IMR-90 (cell line): ENCODE data around the gene PGGT1B. TPM values are rescaled to one million over a fixed set of nuclear protein-coding genes. Genes with fewer than 3 reads are reported as not detected.

Source experiments
- ATAC-seq: fragments of 200-7000 bp; cut with Tn5 transposase; 2 replicates; pipeline ENCODE4 v1.9.1; 2020; ENCODE audit warnings: low read depth, mild to moderate bottlenecking, moderate library complexity
- BruUV-seq: library from RNA; stranded (reverse); fragments of 400-500 nt; replicated peaks from 2 replicates; lab custom pipeline; 2021; lab: Mats Ljungman, UMichigan
- CTCF ChIA-PET: fragments of 300-600 bp; formaldehyde crosslinking; extraction: SDS; loops from one replicate; lab custom pipeline; 2021; ENCODE audit warnings: antibody characterized with exemption; lab: Yijun Ruan, JAX
- POLR2A ChIA-PET: fragments of 300-600 bp; sonication (Branson Sonifier 250); formaldehyde crosslinking; loops from one replicate; lab custom pipeline; 2022; ENCODE audit warnings: antibody characterized with exemption; ENCODE audit not compliant: unreplicated experiment; lab: Charles Lee
- DNase-seq: peaks from one replicate; pipeline ENCODE4 v3.0.0; 2013
- H2AFZ ChIP-seq: replicated peaks from 2 replicates; pipeline ENCODE3; 2013; ENCODE audit warnings: low read length, mild to moderate bottlenecking; ENCODE audit not compliant: poor library complexity
- H2AK5ac ChIP-seq: 2 replicates; pipeline ENCODE4 v1.6.1; 2013; ENCODE audit warnings: low read depth, low read length, inconsistent platforms
- H2AK9ac ChIP-seq: replicated peaks from 2 replicates; pipeline ENCODE3; 2013; ENCODE audit warnings: mild to moderate bottlenecking, low read depth, low read length, moderate library complexity; ENCODE audit not compliant: poor library complexity
- H2BK120ac ChIP-seq: 2 replicates; pipeline ENCODE4 v1.6.1; 2013; ENCODE audit warnings: low read depth, low read length, inconsistent platforms
- H2BK15ac ChIP-seq: 3 replicates; pipeline ENCODE4 v1.6.1; 2013; ENCODE audit warnings: low read depth, low read length, inconsistent platforms
- H2BK20ac ChIP-seq: 2 replicates; pipeline ENCODE4 v1.6.1; 2013; ENCODE audit warnings: low read depth, mild to moderate bottlenecking, inconsistent platforms, low read length, moderate library complexity
- H2BK5ac ChIP-seq: 2 replicates; pipeline ENCODE4 v1.6.1; 2013; ENCODE audit warnings: mild to moderate bottlenecking, low read depth, low read length, inconsistent platforms; ENCODE audit not compliant: poor library complexity, severe bottlenecking
- H3K14ac ChIP-seq: replicated peaks from 2 replicates; pipeline ENCODE4 v1.6.1; 2013; ENCODE audit warnings: low read depth, low read length, inconsistent platforms
- H3K18ac ChIP-seq: 2 replicates; pipeline ENCODE4 v1.6.1; 2013; ENCODE audit warnings: low read depth, low read length, control low read depth
- H3K23ac ChIP-seq: 2 replicates; pipeline ENCODE4 v1.6.1; 2013; ENCODE audit warnings: low read depth, low read length, inconsistent platforms
- H3K27ac ChIP-seq: 2 replicates; pipeline ENCODE4 v1.5.1; 2013; ENCODE audit warnings: mild to moderate bottlenecking, control low read depth, low read length; ENCODE audit not compliant: insufficient read depth
- H3K27me3 ChIP-seq: 2 replicates; pipeline ENCODE4 v1.6.1; 2013; ENCODE audit warnings: low read length; ENCODE audit not compliant: control insufficient read depth, insufficient read depth
- H3K36me3 ChIP-seq: 2 replicates; pipeline ENCODE4 v1.6.1; 2013; ENCODE audit warnings: low read length, mixed read lengths; ENCODE audit not compliant: control insufficient read depth, insufficient read depth
- H3K4ac ChIP-seq: 2 replicates; pipeline ENCODE4 v1.6.1; 2013; ENCODE audit warnings: low read depth, low read length, inconsistent platforms
- H3K4me1 ChIP-seq: 2 replicates; pipeline ENCODE4 v1.6.1; 2013; ENCODE audit warnings: low read length, mixed read lengths; ENCODE audit not compliant: control insufficient read depth, insufficient read depth
- H3K4me2 ChIP-seq: 2 replicates; pipeline ENCODE4 v1.6.1; 2013; ENCODE audit warnings: low read depth, mild to moderate bottlenecking, control low read depth, low read length, moderate library complexity
- H3K4me3 ChIP-seq: 2 replicates; pipeline ENCODE4 v1.5.1; 2013; ENCODE audit warnings: low read depth, mild to moderate bottlenecking, control low read depth, low read length, moderate library complexity; ENCODE audit not compliant: insufficient read depth
- H3K56ac ChIP-seq: 2 replicates; pipeline ENCODE4 v1.6.1; 2013; ENCODE audit warnings: low read length, inconsistent platforms; ENCODE audit not compliant: insufficient read depth; ENCODE audit errors: extremely low read depth
- H3K79me1 ChIP-seq, 2 experiments: 2 replicates each; pipeline ENCODE4 v1.6.1; 2013; ENCODE audit warnings: low read length in 2 of 2, inconsistent platforms in 1 of 2, low read depth in 1 of 2
- H3K9ac ChIP-seq: 2 replicates; pipeline ENCODE4 v1.6.1; 2013; ENCODE audit warnings: low read depth, low read length, control low read depth
- H3K9me1 ChIP-seq: 2 replicates; pipeline ENCODE4 v1.6.1; 2013; ENCODE audit warnings: low read length, inconsistent platforms; ENCODE audit not compliant: insufficient read depth
- H3K9me3 ChIP-seq: 2 replicates; pipeline ENCODE4 v1.6.1; 2013; ENCODE audit warnings: low read length; ENCODE audit not compliant: control insufficient read depth, insufficient read depth
- H4K20me1 ChIP-seq: 2 replicates; pipeline ENCODE4 v1.6.1; 2013; ENCODE audit warnings: low read length, inconsistent platforms; ENCODE audit not compliant: insufficient read depth
- H4K5ac ChIP-seq: 2 replicates; pipeline ENCODE4 v1.6.1; 2013; ENCODE audit warnings: mild to moderate bottlenecking, low read depth, low read length, control low read depth
- H4K8ac ChIP-seq, 2 experiments: 2 replicates each; pipeline ENCODE4 v1.6.1; 2013; ENCODE audit warnings: low read depth in 2 of 2, low read length in 2 of 2, control low read depth in 1 of 2, inconsistent platforms in 1 of 2
- H4K91ac ChIP-seq: 2 replicates; pipeline ENCODE4 v1.6.1; 2013; ENCODE audit warnings: low read depth, low read length, inconsistent platforms; ENCODE audit not compliant: insufficient read depth
- MXI1 ChIP-seq: IDR thresholded peaks from 2 replicates; pipeline ENCODE4 v1.6.1; 2012; ENCODE audit warnings: low read depth, mild to moderate bottlenecking, low read length, moderate library complexity, borderline replicate concordance
- RAD21 ChIP-seq: IDR thresholded peaks from 2 replicates; pipeline ENCODE4 v1.6.1; 2012; ENCODE audit warnings: low read length, improper control_type of control experiment
- RCOR1 ChIP-seq: IDR thresholded peaks from 2 replicates; pipeline ENCODE4 v1.6.1; 2012; ENCODE audit warnings: mild to moderate bottlenecking, low read length, improper control_type of control experiment; ENCODE audit not compliant: insufficient replicate concordance
- USF2 ChIP-seq: fragments of 150-350 bp; IDR thresholded peaks from 2 replicates; pipeline ENCODE4 v1.6.1; 2017; ENCODE audit warnings: mild to moderate bottlenecking, antibody characterized with exemption, low read length, low read depth
- WGBS, 2 experiments: methylation state at CpG; one replicate each; pipeline versions ENCODE4 v1.1.5 to v1.1.7; 2013; ENCODE audit warnings: missing lambda C conversion rate in 2 of 2; ENCODE audit not compliant: insufficient read length in 1 of 2; ENCODE audit errors: extremely low coverage in 2 of 2; 5-methylcytosine and 5-hydroxymethylcytosine counted together
- dilution Hi-C: fragments of 300-500 bp; cut with HindIII; formaldehyde crosslinking; loops from one replicate; pipeline ENCODE4 v1.14.3; 2018; ENCODE audit warnings: low sequenced_read_pairs; ENCODE audit not compliant: unreplicated experiment
- in situ Hi-C: fragments of 300-500 bp; cut with MboI; formaldehyde crosslinking; loops from 3 replicates; pipeline ENCODE4 v1.14.3; 2019; ENCODE audit warnings: low sequenced_read_pairs, inconsistent platforms, mixed read lengths
- intact Hi-C: fragments of 100-400 bp; cut with micrococcal nuclease; formaldehyde crosslinking; loops from 2 replicates; pipeline ENCODE4 v1.10.0; 2022
- polyA plus RNA-seq, 3 experiments: library from polyadenylated mRNA; depleted of rRNA; stranded (reverse); fragments of >200 nt; gene quantifications; 2 replicates each; pipeline ENCODE4 v1.2.3, GENCODE V29; 2012; ENCODE audit warnings: low replicate concordance in 1 of 3
- total RNA-seq: library from RNA; depleted of rRNA; stranded (reverse); fragments of >200 nt; gene quantifications from 2 replicates; pipeline ENCODE4 v1.2.3, GENCODE V29; 2012

The PGGT1B gene
- total and polyA plus RNA-seq, 2 of the 4 experiments (the other 2 are of a cell fraction): 2.1 to 19.2 TPM

- Histone ChIP-seq H2AK9ac (no peak overlapping the region), H4K20me1 (no peaks in the 10 kb centered on the region), H3K9me3 (no peaks in the 10 kb centered on the region), H2AFZ (no peak overlapping the region), H3K27me3 (no peaks in the 10 kb centered on the region), H3K4me2 (no peak overlapping the region), H4K91ac (no peak overlapping the region), H3K23ac (no peak overlapping the region), H3K9me1 (no peaks in the 10 kb centered on the region), H2BK120ac (no peak overlapping the region), H3K9ac (no peak overlapping the region), H3K56ac (no peak overlapping the region), H2BK15ac (no peak overlapping the region), H3K4me1 (no peaks in the 10 kb centered on the region), H4K5ac (no peak overlapping the region), H3K79me1 (no peaks in the 10 kb centered on the region), H3K36me3 (no peaks in the 10 kb centered on the region), H3K14ac (no peak overlapping the region), H3K27ac (no peak overlapping the region), H2BK20ac (no peak overlapping the region), H2AK5ac (no peak overlapping the region), H2BK5ac (no peak overlapping the region), H3K4me3 (no peak overlapping the region), H3K4ac (no peak overlapping the region), H4K8ac (no peak overlapping the region), H3K18ac (no peak overlapping the region)
- ChIA-PET CTCF (no interaction called here), POLR2A (no interaction called here)
- dilution Hi-C loops (no loop called here), intact Hi-C loops (no loop called here), in situ Hi-C loops (no loop called here)
- ATAC-seq (no peak), DNase-seq (no peak)
- TF ChIP-seq RCOR1 (no peak), RAD21 (no peak), USF2 (no peak), MXI1 (no peak)
- no CpG with 5 or more reads among the region's 1 CpG for WGBS, 2 experiments
- BruUV-seq: no TSS peak
Observed at GRCh38 chr5:115202952-115203351, 59.7 kb downstream of the PGGT1B start.
